ENCODE data around the gene GDF10.

Gene GDF10

DNA sequence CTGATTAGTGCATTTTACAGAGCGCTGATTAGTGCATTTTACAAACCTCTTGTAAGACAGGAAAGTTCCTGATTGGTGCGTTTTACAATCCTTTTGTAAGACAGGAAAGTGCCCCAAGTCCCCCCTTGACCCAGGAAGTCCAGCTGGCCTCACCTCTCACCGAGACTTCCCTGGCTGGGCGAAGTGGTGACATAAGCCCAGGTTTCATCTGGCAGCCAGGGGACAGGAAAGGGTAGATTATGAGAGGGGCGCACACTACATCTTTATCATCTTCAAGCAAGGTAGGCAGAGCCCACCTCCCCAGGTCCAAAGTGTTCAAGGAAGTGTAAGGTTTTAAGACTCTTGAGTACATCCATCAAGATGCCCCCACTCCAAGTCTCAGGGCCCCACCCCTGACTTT is 5.5 kb upstream of the GDF10 start:
- Histone ChIP-seq H3K36me3 (ENCODE audit: insufficient read depth, low read length) (no peaks in the 10 kb centered on the region), H4K20me1 (ENCODE audit: insufficient read depth, low read length) (no peaks in the 10 kb centered on the region), H2AFZ (ENCODE audit: low read depth, low read length) (no peak overlapping the region), H3K27me3 (ENCODE audit: insufficient read depth, low read length, poor library complexity) (no peaks in the 10 kb centered on the region), H3K9ac (ENCODE audit: low read depth, low read length) (no peak overlapping the region), H3K4me1 (ENCODE audit: insufficient read depth, low read length) (no peaks in the 10 kb centered on the region), H3K4me3 (ENCODE audit: low read depth in 1 of 2, low read length in 2 of 2) (no peak overlapping the region), H3K9me3 (ENCODE audit: insufficient read depth, low read length, severe bottlenecking) (no peaks in the 10 kb centered on the region), H3K27ac (ENCODE audit: low read length) (no peak overlapping the region), H3K4me2 (ENCODE audit: insufficient read depth, low read length) (no peak overlapping the region), H3K79me2 (ENCODE audit: insufficient read depth, low read length) (no peaks in the 10 kb centered on the region)
- DNase-seq (no peak), ATAC-seq (ENCODE audit: insufficient read depth, low read depth) (no peak)
- TF ChIP-seq EZH2 (IDR thresholded peaks at IDR 0.05; ENCODE audit: borderline replicate concordance, low read depth, low read length, severe bottlenecking): no peak
- TF ChIP-seq, protein P1, sequence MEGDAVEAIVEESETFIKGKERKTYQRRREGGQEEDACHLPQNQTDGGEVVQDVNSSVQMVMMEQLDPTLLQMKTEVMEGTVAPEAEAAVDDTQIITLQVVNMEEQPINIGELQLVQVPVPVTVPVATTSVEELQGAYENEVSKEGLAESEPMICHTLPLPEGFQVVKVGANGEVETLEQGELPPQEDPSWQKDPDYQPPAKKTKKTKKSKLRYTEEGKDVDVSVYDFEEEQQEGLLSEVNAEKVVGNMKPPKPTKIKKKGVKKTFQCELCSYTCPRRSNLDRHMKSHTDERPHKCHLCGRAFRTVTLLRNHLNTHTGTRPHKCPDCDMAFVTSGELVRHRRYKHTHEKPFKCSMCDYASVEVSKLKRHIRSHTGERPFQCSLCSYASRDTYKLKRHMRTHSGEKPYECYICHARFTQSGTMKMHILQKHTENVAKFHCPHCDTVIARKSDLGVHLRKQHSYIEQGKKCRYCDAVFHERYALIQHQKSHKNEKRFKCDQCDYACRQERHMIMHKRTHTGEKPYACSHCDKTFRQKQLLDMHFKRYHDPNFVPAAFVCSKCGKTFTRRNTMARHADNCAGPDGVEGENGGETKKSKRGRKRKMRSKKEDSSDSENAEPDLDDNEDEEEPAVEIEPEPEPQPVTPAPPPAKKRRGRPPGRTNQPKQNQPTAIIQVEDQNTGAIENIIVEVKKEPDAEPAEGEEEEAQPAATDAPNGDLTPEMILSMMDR (IDR thresholded peaks at IDR 0.05; ENCODE audit: borderline replicate concordance, extremely low read depth, low read length, poor library complexity, severe bottlenecking): no peak

GRCh38 chr10:47295411-47295810 is 4.6 kb upstream of the GDF10 start:
- Histone ChIP-seq H3K4me3 (ENCODE audit: low read depth in 1 of 2, low read length in 2 of 2) (no peak overlapping the region), H4K20me1 (ENCODE audit: insufficient read depth, low read length) (no peaks in the 10 kb centered on the region), H3K9me3 (ENCODE audit: insufficient read depth, low read length, severe bottlenecking) (no peaks in the 10 kb centered on the region), H3K27ac (ENCODE audit: low read length) (no peak overlapping the region), H3K36me3 (ENCODE audit: insufficient read depth, low read length) (no peaks in the 10 kb centered on the region), H3K4me2 (ENCODE audit: insufficient read depth, low read length) (no peak overlapping the region), H3K27me3 (ENCODE audit: insufficient read depth, low read length, poor library complexity) (no peaks in the 10 kb centered on the region), H3K9ac (ENCODE audit: low read depth, low read length) (no peak overlapping the region), H2AFZ (ENCODE audit: low read depth, low read length) (no peak overlapping the region), H3K79me2 (ENCODE audit: insufficient read depth, low read length) (no peaks in the 10 kb centered on the region), H3K4me1 (ENCODE audit: insufficient read depth, low read length) (no peaks in the 10 kb centered on the region)
- TF ChIP-seq, protein P1 (IDR thresholded peaks at IDR 0.05; ENCODE audit: borderline replicate concordance, extremely low read depth, low read length, poor library complexity, severe bottlenecking): no peak
- no peak for TF ChIP-seq EZH2 (IDR thresholded peaks at IDR 0.05; ENCODE audit: borderline replicate concordance, low read depth, low read length, severe bottlenecking)
- ATAC-seq (ENCODE audit: insufficient read depth, low read depth) (no peak), DNase-seq (no peak)

DNA sequence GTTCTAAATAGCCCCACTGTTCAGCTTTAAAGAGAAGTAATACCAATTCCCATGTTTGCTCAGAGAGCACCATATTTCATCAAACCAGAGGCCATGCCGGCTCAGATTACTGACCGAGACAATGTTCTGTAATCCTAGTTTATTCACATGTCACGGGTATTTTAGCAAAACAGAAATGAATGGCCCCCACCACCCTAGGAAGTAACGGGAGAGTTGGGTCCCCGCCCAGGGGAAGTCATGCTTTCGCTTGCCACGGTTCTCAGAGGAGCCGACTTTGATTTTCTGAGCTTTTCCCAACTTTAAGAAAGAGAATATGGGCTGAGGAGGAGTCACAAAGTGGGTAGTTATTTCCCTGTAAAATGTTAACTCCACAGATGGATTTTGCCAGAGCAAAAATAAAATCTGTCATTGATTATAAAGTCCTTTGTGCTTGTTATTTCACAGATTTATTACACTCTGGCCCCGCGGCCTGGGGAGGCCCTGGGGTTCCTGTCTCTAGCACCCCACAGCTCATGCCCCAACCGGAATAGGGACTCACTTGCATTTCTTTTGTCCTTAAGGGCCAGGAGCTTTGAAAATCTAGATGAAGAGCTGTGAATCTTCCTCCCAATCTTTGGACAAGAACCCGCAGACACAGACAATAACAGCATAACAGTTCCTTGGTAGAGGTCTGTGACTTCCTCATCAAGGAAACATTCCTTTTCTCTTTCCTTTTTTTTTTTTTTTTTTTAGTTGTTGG is 3.7 kb upstream of the GDF10 start:
- Histone ChIP-seq H3K4me1 (ENCODE audit: insufficient read depth, low read length) (no peaks in the 10 kb centered on the region), H3K36me3 (ENCODE audit: insufficient read depth, low read length) (no peaks in the 10 kb centered on the region), H3K27me3 (ENCODE audit: insufficient read depth, low read length, poor library complexity) (no peaks in the 10 kb centered on the region), H4K20me1 (ENCODE audit: insufficient read depth, low read length) (no peaks in the 10 kb centered on the region), H3K4me3 (ENCODE audit: low read depth in 1 of 2, low read length in 2 of 2) (no peak overlapping the region), H2AFZ (ENCODE audit: low read depth, low read length) (no peak overlapping the region), H3K9ac (ENCODE audit: low read depth, low read length) (no peak overlapping the region), H3K79me2 (ENCODE audit: insufficient read depth, low read length) (no peaks in the 10 kb centered on the region), H3K4me2 (ENCODE audit: insufficient read depth, low read length) (no peak overlapping the region), H3K9me3 (ENCODE audit: insufficient read depth, low read length, severe bottlenecking) (no peaks in the 10 kb centered on the region), H3K27ac (ENCODE audit: low read length) (no peak overlapping the region)
- ATAC-seq (ENCODE audit: insufficient read depth, low read depth): no peak
- TF ChIP-seq EZH2 (IDR thresholded peaks at IDR 0.05; ENCODE audit: borderline replicate concordance, low read depth, low read length, severe bottlenecking): no peak
- TF ChIP-seq, protein P1 (IDR thresholded peaks at IDR 0.05; ENCODE audit: borderline replicate concordance, extremely low read depth, low read length, poor library complexity, severe bottlenecking): no peak
- DNase-seq: no peak

All from DND-41 (cell line).